GM21723 (cell line): ENCODE results near the gene RNF187.

Experiments
- ATAC-seq: cut with Tn5 transposase; IDR thresholded peaks from one replicate; pipeline ENCODE4 v1.9.1; 2021; ENCODE audit warnings: mild to moderate bottlenecking, moderate library complexity; ENCODE audit not compliant: unreplicated experiment

RNF187 gene

DNA sequence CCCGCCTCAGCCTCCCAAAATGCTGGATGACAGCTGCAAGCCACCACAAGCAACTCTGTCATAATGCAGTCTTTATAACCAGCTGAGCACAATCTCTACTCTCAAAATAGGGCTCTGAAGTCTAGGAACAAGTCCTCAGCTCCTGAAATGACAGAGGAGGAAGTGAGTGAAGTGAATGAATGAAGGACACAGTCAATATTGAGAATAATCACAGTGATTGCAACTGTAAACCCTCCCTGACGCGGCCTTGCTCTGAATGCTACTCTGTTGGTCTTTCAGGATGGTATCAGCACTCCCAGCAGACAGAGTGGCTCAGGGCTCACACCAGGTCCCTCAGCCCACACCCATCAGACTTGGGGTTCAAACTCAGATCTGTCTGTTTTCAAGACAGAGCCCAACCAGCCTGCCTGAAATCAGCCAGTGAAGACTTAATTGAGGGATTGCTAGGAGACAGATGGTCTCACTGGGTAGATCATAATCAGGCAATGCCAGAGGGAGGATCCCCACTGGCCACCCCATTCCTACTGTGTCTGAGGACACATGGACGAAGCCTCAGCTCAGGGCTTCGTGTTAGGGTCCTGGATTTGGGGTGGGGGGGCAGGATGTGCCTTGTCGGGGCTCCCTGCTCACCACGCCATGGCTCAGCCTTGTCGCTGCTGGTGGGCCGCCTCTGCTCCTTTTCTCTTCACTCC is 20.9 kb downstream of the RNF187 start:
- no peak for ATAC-seq

GRCh38 chr1:228508840-228509415 is 21.7 kb downstream of the RNF187 start:
- ATAC-seq, result no peak

GRCh38 chr1:228510101-228510802 is 23.1 kb downstream of the RNF187 start:
- no peak for ATAC-seq

DNA sequence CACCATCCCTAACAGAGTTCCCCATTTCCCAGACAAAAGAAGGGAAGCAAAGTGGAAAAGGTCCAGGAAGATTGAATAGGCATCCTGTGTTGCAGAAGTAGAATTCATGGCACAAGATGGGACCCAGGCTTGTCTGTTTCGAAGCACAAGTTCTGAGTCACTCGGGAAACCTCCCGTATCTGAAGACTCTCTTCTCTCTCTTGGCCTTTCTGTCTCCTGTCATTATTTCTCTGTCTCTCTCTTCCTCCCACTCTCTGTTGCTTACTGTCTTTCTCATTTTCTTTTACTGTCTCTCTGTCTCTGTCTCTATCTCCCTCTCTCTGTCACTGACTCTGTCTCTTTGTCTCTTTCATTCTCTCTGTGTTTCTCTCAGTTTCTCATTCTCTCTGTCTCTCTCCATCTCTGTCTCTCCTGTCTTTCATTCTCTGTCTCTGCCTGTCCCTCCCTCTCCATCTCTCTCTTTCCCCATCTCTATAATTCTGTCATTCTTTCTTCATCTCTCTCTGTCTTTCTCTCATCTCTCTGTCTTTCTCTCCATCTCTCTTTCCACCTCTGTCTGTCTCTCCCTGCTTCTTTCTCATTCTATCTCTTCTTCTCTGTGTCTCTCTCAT is 23.7 kb downstream of the RNF187 start:
- no peak for ATAC-seq

- no peak for ATAC-seq
Observed at GRCh38 chr1:228511546-228512445, 24.6 kb downstream of the RNF187 start.

GRCh38 chr1:228512781-228513198 is 25.6 kb downstream of the RNF187 start:
- no peak for ATAC-seq

DNA sequence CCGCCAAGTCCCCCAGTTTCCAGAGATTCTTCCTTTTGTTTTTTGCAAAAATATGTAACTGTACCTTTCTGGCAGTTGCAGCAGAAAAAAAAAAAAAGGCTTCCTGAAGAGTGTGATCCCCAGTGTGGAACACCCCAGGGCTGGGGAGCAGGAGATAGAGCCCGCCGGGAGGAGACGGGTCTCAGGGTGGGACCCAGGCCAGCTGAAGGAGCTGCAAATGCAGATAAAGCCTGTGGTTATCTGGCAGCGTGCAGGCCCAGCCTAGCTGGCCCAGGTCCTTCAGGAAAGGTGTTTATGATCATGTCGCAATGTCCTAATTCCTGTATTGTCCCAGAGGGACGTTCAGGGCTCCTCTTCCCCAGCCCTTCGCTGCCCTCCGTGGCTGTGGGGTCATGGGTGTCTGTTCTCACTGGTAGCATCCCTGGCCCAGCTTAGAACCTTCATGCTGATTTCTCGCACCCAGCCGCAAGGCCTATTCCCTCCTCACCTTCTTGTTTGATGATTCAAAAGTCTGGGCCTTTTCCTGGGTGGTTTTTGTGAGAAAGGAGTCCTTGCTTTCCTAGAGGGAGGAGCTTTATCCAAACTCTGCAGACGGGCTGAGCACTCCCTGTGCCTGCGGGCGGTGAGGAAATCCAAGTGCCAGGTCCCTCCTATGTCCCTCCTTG is 26.2 kb downstream of the RNF187 start:
- no peak for ATAC-seq

DNA sequence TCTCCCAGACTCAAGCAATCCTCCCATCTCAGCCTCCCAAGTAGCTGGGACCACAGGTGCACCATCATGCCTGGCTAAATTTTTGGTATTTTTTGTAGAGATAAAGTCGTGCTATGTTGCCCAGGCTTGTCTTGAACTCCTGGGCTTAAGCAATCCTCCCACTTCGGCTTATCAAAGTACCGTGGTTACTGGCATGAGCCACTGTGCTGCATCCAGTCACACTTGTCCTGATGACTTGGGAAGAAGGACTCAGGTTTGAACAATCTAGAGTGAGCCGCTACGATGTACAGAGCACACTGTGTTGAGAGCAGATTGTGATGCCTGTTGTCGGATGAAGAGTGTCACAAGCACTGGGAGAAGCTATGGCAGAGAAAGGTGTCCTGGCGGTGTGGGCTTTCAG is 27.2 kb downstream of the RNF187 start:
- ATAC-seq, result no peak

DNA sequence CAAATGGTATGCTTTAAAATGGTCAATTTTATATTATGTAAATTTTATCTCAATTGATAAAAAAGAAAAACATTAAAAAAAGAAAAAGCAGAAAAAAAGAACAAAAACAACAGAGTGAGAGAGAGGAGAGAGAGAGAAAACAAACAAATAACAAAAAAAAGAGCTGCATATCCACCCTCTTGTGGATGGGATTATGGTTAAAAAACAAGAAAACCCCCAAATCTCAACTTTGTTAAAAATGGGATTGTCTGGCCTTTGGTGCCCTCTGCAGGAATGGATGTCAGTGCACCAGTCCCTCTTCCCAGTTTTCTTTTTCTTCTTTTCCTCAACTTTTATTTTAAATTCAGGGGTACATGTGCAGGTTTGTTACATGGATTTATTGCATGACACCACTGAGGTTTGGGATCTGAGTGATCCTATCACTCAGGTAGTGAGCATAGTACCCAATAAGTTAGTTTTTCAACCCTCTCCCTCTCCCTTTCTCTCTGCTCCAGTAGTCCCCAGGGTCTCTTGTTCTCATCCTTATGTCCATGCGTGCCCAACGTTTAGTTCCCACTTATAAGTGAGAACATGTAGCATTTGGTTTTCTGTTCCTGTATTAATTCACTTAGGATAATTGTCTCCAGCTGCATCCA is 28.1 kb downstream of the RNF187 start:
- ATAC-seq, result no peak

- no peak for ATAC-seq
Observed at GRCh38 chr1:228517655-228518054, 30.5 kb downstream of the RNF187 start.

GRCh38 chr1:228527596-228527995 is 40.4 kb downstream of the RNF187 start:
- ATAC-seq, result no peak

GRCh38 chr1:228528612-228529011 is 41.4 kb downstream of the RNF187 start:
- no peak for ATAC-seq

GRCh38 chr1:228530086-228530758 is 43.0 kb downstream of the RNF187 start:
- ATAC-seq, result no peak

- ATAC-seq, result no peak
Observed at GRCh38 chr1:228530951-228531731, 44.0 kb downstream of the RNF187 start.

DNA sequence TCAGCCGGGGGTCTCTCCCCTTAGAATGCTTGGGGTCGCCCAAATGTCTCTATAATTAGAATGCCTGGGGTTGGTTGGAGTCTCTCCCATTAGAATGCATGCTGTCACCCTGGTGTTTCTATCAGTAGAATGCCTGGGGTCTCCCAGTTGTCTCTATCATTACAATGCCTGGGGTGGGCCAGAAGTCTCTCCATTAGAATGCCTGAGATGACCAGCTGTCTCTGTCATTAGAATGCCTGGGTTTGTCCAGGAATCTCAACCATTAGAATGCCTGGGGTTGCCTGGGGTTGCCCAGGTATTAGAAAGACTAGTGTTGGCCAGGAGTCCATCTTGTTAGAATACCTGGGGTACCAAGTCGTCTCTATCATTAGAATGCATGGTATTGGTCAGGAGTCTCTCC is 51.6 kb downstream of the RNF187 start:
- ATAC-seq, result no peak

- ATAC-seq, result no peak
Observed at GRCh38 chr1:228540161-228540917, 53.2 kb downstream of the RNF187 start.

DNA sequence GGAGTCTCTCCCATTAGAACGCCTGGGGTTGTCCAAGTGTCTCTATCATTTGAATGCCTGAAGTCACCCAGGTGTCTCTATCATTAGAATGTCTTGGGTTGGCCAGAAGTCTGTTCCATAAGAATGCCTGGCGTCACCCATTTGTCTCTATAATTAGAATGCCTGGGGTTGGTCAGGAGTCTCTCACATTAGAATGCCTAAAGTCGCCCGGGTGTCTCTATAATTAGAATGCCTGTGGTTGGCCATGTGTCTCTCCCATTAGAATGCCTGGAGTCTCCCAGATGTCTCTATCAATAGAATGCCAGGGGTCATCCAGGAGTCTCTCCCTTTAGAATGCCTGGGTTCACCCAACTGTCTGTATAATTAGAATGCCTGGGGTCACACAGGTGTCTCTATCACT is 54.5 kb downstream of the RNF187 start:
- no peak for ATAC-seq

- no peak for ATAC-seq
Observed at GRCh38 chr1:228542376-228542775, 55.2 kb downstream of the RNF187 start.
